HG02798 (cell line): ENCODE data around the gene CECR2.

ENCODE experiments used
- ATAC-seq: cut with Tn5 transposase; IDR thresholded peaks from one replicate; pipeline ENCODE4 v1.9.1; 2021; ENCODE audit warnings: mild to moderate bottlenecking; ENCODE audit not compliant: unreplicated experiment, poor library complexity

The CECR2 gene

GRCh38 chr22:17366329-17366728, 2.9 kb upstream of the CECR2 start:
- ATAC-seq, result no peak

DNA sequence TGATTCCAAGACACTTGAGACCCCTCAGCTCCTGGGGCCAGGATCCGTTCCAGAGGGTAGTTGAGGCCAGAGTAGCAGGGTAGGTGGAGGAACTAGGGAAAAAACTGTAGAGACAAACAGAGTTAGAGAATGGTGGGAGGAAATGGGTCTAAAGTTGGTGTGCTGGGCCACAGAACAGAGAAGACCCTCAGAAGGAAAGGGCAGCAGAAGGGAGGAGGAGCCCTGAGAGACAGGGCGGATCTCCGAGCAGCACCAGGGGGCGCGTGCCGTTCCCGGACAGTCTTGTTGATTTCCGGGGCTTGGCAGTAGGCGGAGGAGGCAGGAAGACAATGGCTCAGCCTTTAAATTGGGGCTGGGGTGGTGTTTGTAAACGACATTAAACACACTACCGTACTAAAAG, 2.4 kb upstream of the CECR2 start:
- no peak for ATAC-seq

DNA sequence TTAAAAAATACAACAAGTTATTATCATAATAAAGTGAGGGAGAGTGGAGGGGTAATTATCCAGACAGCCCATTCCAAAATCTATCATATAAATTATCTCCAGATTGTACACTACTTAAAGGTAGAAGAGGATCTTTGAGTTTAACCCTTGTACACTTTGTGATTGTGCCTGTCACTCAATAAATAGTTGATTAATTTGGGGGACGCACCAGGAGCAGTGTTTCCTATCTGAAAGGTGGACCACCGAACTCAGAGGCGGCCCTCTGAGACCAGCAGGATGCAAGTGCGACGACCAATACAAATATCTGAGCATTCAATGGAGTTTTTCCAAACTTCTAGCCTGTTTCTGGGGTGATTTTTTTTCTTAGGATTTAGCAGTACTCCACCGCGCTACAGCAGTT, 1.1 kb upstream of the CECR2 start:
- no peak for ATAC-seq

GRCh38 chr22:17368554-17369438, 464 bp upstream of the CECR2 start:
- no peak for ATAC-seq

- ATAC-seq, result no peak
Measured at GRCh38 chr22:17370026-17370765, 936 bp downstream of the CECR2 start.

DNA sequence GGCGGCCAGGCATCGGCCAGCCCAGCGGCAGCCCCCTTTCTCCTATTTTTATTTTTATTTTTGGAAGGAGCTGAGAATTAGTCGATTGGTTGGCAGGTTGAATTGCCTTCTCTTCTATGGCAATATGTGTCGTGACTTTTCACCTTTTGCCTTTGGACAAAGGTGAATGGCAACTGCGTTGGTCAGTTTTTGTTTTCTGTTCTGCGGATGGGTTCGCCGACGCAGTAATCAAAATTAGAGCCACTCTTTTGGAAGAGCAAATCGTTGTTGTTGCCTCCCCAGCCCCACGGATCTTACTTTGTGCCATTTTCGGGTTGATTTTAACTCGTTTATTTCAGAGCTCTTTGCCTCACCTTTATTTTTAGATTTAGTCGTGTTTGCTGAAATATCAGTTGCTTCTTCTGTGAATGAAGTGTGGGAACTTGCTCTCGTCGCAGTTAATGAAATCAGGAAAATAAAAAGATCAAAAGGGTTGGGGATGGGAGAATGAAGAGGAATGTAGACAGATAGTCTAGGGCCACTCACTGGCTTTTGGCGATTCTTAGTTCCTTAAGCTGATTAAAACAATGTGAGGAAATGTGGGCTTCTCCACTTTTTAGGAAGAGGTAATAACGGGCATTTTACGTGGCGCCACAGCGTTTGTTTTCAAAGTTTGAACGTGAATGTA, 1.6 kb downstream of the CECR2 start:
- ATAC-seq, result no peak

DNA sequence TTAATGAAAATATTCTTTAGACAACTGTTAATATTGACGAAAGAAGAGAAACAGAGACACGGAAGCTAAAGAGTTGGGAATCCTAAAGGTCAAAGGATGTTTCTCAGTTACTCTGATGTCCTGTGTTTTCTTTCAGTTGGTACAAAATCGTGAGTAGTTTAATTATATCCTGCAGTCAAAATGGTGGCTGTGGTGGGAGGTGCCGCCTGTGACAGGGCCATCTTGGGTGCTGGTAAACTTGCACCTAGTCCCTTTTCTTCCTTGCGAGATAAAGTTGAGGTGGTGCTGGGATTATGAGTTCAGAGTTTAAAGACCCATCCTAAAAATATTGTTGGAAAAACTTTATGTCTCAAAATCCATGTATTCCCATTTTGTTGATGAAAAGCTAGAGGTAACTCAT, 2.2 kb downstream of the CECR2 start:
- no peak for ATAC-seq

DNA sequence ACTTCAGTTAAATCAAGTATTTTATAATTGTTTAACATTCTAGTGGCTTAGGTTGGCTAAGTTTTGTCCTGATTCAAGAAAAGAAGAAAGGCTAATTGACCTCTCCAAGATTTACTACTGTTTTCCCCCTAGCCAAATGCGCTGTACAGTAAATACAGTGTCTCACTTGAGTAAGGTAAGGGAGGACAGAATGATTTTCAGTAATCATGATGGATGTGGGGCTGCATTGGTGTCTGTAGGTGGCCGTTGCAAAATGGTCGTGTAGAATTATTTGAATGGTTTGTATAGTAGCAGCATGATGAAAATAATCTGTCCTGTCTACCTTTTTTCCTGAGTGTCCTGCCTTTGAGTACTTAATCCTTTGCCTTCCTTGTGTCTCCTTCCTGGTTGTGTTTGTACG, 4.6 kb downstream of the CECR2 start:
- ATAC-seq, result no peak

GRCh38 chr22:17375914-17376614, 6.8 kb downstream of the CECR2 start:
- ATAC-seq, result no peak

- no peak for ATAC-seq
Measured at GRCh38 chr22:17376950-17377349, 7.7 kb downstream of the CECR2 start.

- ATAC-seq, result no peak
Measured at GRCh38 chr22:17379944-17380343, 10.7 kb downstream of the CECR2 start.

DNA sequence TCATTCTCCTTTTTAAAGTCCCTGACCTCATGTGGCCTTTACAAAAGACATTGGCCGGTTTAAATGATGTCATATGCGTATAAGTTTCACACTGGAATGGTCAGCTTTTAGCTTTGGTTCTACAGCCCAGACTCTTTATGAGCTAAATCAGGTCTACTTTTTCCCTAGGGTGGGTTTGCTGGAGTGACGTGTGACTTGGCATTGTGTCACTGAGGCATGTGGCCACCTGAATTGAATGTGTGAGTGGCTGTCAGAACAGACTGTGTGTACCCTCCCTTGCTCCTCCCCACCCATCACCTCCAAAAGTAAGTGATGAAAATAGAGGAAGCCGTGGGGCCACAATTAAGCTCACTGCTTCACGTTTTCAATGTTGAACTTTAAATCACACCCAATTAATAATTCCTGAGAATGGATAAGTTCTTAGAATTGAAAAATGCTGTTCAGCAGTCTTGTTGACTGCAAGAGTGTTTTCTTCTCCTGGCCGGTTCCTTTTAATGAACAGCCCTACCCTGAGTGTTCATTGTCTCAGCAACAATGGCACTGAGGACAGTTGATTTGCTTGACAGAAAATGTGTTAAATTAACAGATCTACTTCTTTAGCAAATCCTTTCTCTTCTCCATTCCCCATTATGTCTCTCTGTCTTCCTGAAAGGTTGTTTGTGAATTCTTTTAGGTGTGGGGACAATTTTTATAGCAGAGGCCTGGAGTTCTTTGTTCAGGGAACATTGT, 11.3 kb downstream of the CECR2 start:
- ATAC-seq, result no peak

- ATAC-seq, result no peak
Measured at GRCh38 chr22:17381192-17381913, 12.1 kb downstream of the CECR2 start.

DNA sequence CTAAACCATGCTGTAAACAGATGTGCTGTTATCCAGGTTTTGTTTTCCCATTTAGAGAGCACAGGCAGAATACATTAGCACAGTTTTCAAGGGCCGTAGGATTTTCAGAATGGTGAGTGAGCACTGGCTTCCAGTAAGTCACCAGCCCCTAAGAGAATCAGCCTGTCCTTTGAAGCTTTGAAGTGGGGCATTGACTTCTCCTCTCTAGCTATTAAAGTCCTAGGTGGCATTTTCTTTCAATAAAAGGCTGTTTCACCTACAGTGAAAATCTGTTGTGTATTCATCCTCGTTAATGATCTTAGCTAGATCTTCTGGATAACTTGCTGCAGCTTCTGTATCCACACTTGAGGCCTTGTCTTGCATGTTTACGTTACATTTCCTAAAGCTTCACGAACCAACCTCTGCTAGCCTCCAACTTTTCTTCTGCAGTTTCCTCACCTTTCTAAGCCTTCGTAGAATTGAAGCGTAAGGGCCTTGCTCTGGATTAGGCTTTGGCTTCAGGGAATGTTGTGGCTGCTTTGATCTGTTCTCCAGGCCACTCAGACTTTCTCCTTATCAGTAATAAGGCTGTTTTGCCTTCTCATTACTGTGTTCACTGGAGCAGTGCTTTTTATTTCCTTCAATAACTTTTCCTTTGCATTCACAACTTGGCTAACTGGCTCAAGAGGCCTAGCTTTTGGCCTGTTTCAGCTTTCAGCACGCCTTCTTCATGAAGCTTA, 15.5 kb downstream of the CECR2 start:
- ATAC-seq, result no peak

- no peak for ATAC-seq
Measured at GRCh38 chr22:17387356-17387755, 18.1 kb downstream of the CECR2 start.

- ATAC-seq, result no peak
Measured at GRCh38 chr22:17388235-17388634, 19.0 kb downstream of the CECR2 start.

GRCh38 chr22:17390087-17390486, 20.8 kb downstream of the CECR2 start:
- no peak for ATAC-seq

DNA sequence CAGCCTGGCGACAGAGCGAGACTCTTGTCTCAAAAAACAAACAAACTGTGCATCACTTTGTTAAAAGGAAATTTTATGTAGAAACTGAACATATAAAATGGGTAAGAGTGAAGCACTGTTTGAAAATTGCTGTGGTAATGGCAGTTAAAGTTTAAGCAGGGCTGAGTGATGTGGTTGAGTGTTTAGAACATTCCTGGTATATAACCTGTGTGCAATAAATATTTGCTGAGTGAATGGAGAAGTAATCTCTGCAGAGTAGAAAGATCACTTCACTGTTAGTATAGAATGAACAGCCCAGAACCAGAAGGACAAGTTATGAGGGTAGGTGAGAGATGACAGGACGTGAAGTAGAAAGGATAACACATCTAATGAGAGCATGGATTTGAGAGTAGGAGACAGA, 27.3 kb downstream of the CECR2 start:
- no peak for ATAC-seq
